ENCODE results near the gene ACOT8.

- TF ChIP-seq STAT3 (IDR thresholded peaks at IDR 0.05; ENCODE audit: low read depth, low read length) (no peak), CUX1 (IDR thresholded peaks at IDR 0.05; ENCODE audit: insufficient replicate concordance, low read depth, low read length) (no peak)
Observed at GRCh38 chr20:45845452-45845851, 11.7 kb downstream of the ACOT8 start.

Measured in GM12878 (cell line).